Astrocyte of the spinal cord (primary cell): Measurements from ENCODE around the gene L3MBTL4.
A peak's percentile ranks its signal among the peaks of the same experiment; 100 is the strongest.

Experiments
- DNase-seq: peaks from one replicate; pipeline ENCODE4 v3.0.0; 2011; ENCODE audit warnings: low read depth, low spot score
- H3K4me3 ChIP-seq: 2 replicates; pipeline ENCODE4 v1.5.1; 2011; ENCODE audit warnings: low read depth, mild to moderate bottlenecking, low read length, moderate library complexity
- CTCF ChIP-seq: IDR thresholded peaks from 2 replicates; pipeline ENCODE4 v1.5.1; 2012; ENCODE audit warnings: low read depth, mild to moderate bottlenecking, low read length, inconsistent platforms
- in situ Hi-C: cut with HindIII; loops from 2 replicates; pipeline ENCODE4 v1.10.0; 2017; ENCODE audit warnings: low sequenced_read_pairs

L3MBTL4 gene

GRCh38 chr18:6013171-6013810, 401.4 kb downstream of the L3MBTL4 start:
- peak; percentile 24 for DNase-seq
- in situ Hi-C loops: no loop called here
- TF ChIP-seq CTCF: no peak
- no peak overlapping the region for H3K4me3 ChIP-seq

DNA sequence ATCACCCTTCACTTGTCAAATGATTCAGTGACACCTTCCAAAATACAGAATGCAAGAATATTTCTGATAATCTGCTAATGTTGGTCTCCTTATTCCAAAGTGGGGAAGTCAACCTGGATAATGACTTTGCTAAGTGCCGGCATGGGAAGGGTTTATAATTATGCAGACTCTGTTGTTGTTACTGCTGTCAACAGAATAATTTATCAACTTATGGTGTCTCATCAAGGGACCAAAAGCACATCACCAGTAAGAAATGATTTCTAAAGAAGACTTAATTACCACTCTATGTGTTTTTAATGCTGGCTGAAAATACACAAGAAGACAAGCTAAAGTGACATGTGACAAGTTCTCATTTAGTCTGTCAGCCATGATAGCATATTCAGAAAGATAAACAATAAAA, 403.8 kb downstream of the L3MBTL4 start:
- no peak for DNase-seq
- no peak for TF ChIP-seq CTCF
- H3K4me3 ChIP-seq: no peak overlapping the region
- in situ Hi-C loops: no loop called here

GRCh38 chr18:6010284-6010683, 404.4 kb downstream of the L3MBTL4 start:
- no peak for TF ChIP-seq CTCF
- no peak for DNase-seq
- in situ Hi-C loops: no loop called here
- no peak overlapping the region for H3K4me3 ChIP-seq

DNA sequence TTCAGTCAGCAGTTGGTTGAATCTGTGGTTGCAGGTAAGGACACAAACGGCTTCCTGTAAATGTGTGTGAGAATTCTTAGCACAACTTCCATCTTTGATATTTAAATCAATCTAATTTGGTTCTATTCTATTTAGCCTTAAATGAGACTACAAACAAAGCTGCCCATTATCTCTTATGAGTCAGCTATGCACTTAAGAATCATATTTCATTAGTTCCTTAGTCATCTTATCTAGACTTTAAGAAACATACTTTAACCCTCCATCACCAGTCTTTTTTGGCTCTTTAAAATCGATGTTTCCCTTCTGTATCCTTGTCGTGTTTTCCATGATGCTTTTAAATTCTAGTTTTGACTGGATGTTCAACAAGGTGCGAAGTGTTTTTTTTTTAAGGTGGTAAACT, 405.0 kb downstream of the L3MBTL4 start:
- in situ Hi-C loops: no loop called here
- no peak overlapping the region for H3K4me3 ChIP-seq
- no peak for TF ChIP-seq CTCF
- DNase-seq: peak; percentile 54

- in situ Hi-C loops: no loop called here
- no peak for DNase-seq
- no peak overlapping the region for H3K4me3 ChIP-seq
- TF ChIP-seq CTCF: no peak
These were observed 410.0 kb downstream of the L3MBTL4 start for GRCh38 chr18:6004683-6005082.

GRCh38 chr18:6004119-6004518, 410.6 kb downstream of the L3MBTL4 start:
- in situ Hi-C loops: no loop called here
- no peak for DNase-seq
- H3K4me3 ChIP-seq: no peak overlapping the region
- no peak for TF ChIP-seq CTCF
